ENCODE measurements around the gene KDM5B.

Gene KDM5B

GRCh38 chr1:202692959-202693555 lies 115.2 kb downstream of the KDM5B start:
- no peak overlapping the region for H3K4me3 ChIP-seq (ENCODE audit: low read depth, low read length)
- DNase-seq (ENCODE audit: low read depth) = peak; percentile 17

- no peak for DNase-seq (ENCODE audit: low read depth)
- H3K4me3 ChIP-seq (ENCODE audit: low read depth, low read length) = no peak overlapping the region
These were observed 116.4 kb downstream of the KDM5B start for GRCh38 chr1:202691816-202692215.

- DNase-seq (ENCODE audit: low read depth) = no peak
- H3K4me3 ChIP-seq (ENCODE audit: low read depth, low read length) = no peak overlapping the region
These were observed 118.5 kb downstream of the KDM5B start for GRCh38 chr1:202689493-202690342.

- H3K4me3 ChIP-seq (ENCODE audit: low read depth, low read length) = no peak overlapping the region
- DNase-seq (ENCODE audit: low read depth) = no peak
These were observed 119.1 kb downstream of the KDM5B start for GRCh38 chr1:202689082-202689481.

- H3K4me3 ChIP-seq (ENCODE audit: low read depth, low read length) = no peak overlapping the region
- no peak for DNase-seq (ENCODE audit: low read depth)
These were observed 119.8 kb downstream of the KDM5B start for GRCh38 chr1:202688401-202688800.

- no peak overlapping the region for H3K4me3 ChIP-seq (ENCODE audit: low read depth, low read length)
- no peak for DNase-seq (ENCODE audit: low read depth)
These were observed 120.4 kb downstream of the KDM5B start for GRCh38 chr1:202687798-202688197.

- DNase-seq (ENCODE audit: low read depth) = no peak
- no peak overlapping the region for H3K4me3 ChIP-seq (ENCODE audit: low read depth, low read length)
These were observed 120.9 kb downstream of the KDM5B start for GRCh38 chr1:202687370-202687769.

GRCh38 chr1:202685641-202686040 lies 122.6 kb downstream of the KDM5B start:
- H3K4me3 ChIP-seq (ENCODE audit: low read depth, low read length) = no peak overlapping the region
- DNase-seq (ENCODE audit: low read depth) = no peak

- H3K4me3 ChIP-seq (ENCODE audit: low read depth, low read length) = no peak overlapping the region
- no peak for DNase-seq (ENCODE audit: low read depth)
These were observed 123.5 kb downstream of the KDM5B start for GRCh38 chr1:202684716-202685115.

- DNase-seq (ENCODE audit: low read depth) = no peak
These were observed 125.2 kb downstream of the KDM5B start for GRCh38 chr1:202683029-202683428.

GRCh38 chr1:202682477-202682876 lies 125.7 kb downstream of the KDM5B start:
- no peak for DNase-seq (ENCODE audit: low read depth)
- no peak overlapping the region for H3K4me3 ChIP-seq (ENCODE audit: low read depth, low read length)

More at GRCh38 chr1:202683029-202683428, 125.2 kb downstream of the KDM5B start:
- no peak overlapping the region for H3K4me3 ChIP-seq (ENCODE audit: low read depth, low read length)

GRCh38 chr1:202681736-202682420 lies 126.3 kb downstream of the KDM5B start:
- H3K4me3 ChIP-seq (ENCODE audit: low read depth, low read length) = no peak overlapping the region
- DNase-seq (ENCODE audit: low read depth) = no peak

- DNase-seq (ENCODE audit: low read depth) = no peak
- no peak overlapping the region for H3K4me3 ChIP-seq (ENCODE audit: low read depth, low read length)
These were observed 127.5 kb downstream of the KDM5B start for GRCh38 chr1:202680586-202681352.

GRCh38 chr1:202679406-202680177 lies 128.6 kb downstream of the KDM5B start:
- no peak overlapping the region for H3K4me3 ChIP-seq (ENCODE audit: low read depth, low read length)
- no peak for DNase-seq (ENCODE audit: low read depth)

- no peak overlapping the region for H3K4me3 ChIP-seq (ENCODE audit: low read depth, low read length)
- DNase-seq (ENCODE audit: low read depth) = no peak
These were observed 130.8 kb downstream of the KDM5B start for GRCh38 chr1:202677433-202677832.

All from skeletal muscle cell (primary cell).